Cardiac atrium fibroblast (primary cell): ENCODE measurements around the gene OR4F17. TPM values are rescaled to one million over a fixed set of nuclear protein-coding genes. Genes with fewer than 3 reads are reported as not detected.

Experiments used
- total RNA-seq: library from RNA; depleted of rRNA; stranded (reverse); fragments of >200 nt; gene quantifications from 2 replicates; pipeline ENCODE4 v1.2.3, GENCODE V29; 2015

OR4F17 gene
- total RNA-seq: not detected in 2 replicates

GRCh38 chr19:106804-107203 lies at the start of gene OR4F17:
Gene OR4F17, plus strand, starts transcription at chr19:107104. Its CDS starts 3,575 bp downstream, at chr19:110679.

Other genes with a start within 250 kb of the OR4F17 start
- gene PLPP2, start 184.3 kb downstream of the OR4F17 start, total RNA-seq: 1.4 TPM in 1 of 2 replicates, not detected in the other
- gene MIER2, start 237.7 kb downstream of the OR4F17 start, total RNA-seq: 7.8 and 9.0 TPM in 2 replicates